ENCODE measurements around the gene MED10. TPM values are rescaled to one million over a fixed set of nuclear protein-coding genes. Genes with fewer than 3 reads are reported as not detected.
A peak's percentile ranks its signal among the peaks of the same experiment; 100 is the strongest.

Gene MED10, protein sequence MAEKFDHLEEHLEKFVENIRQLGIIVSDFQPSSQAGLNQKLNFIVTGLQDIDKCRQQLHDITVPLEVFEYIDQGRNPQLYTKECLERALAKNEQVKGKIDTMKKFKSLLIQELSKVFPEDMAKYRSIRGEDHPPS
- polyA plus RNA-seq = 31.1 to 47.1 TPM (median 38.8 TPM) in 3 replicates
- 30.5 TPM for polyA plus RNA-seq (2011; ENCODE audit: low read depth)
- polyA plus RNA-seq (2011; cell fraction: cytosol; rRNA removed) = 37.5 and 41.4 TPM in 2 replicates
- polyA plus RNA-seq (2011; cell fraction: nucleus; rRNA removed) = 43.6 and 50.2 TPM in 2 replicates
- 42.4 and 49.6 TPM in 2 replicates for polyA plus RNA-seq (2012; ENCODE audit: low replicate concordance)
- polyA minus RNA-seq = 6.8 to 11.4 TPM (median 7.1 TPM) in 3 replicates
- 16.9 TPM for polyA minus RNA-seq (2011; cell fraction: cytosol; rRNA and poly(A)+ RNA removed)
- 3.7 and 6.8 TPM in 2 replicates for polyA minus RNA-seq (2011; cell fraction: nucleus; rRNA and poly(A)+ RNA removed)

GRCh38 chr5:6377905-6378765 lies at the start of gene MED10:
TSS of gene MED10 (minus strand) at chr5:6378547. CDS start at chr5:6378483, 64 bp downstream.
- TF ChIP-seq EZH2 (IDR thresholded peaks at IDR 0.05; ENCODE audit: low read length) = no peak
- peak in 1 of 3 experiments; percentile 6 for TF ChIP-seq CTCF (optimal IDR thresholded peaks at IDR 0.05 in 1 of 3, IDR thresholded peaks at IDR 0.05 in 1 of 3, conservative IDR thresholded peaks at IDR 0.05 in 1 of 3; ENCODE audit: extremely low read depth in 1 of 3, insufficient read depth in 2 of 3, low read length in 3 of 3)
- dilution Hi-C loops (cut with MboI; ENCODE audit: extremely low pct_ligation_motif_present, low sequenced_read_pairs) = no loop called here
- DNase-seq (ENCODE audit: low read depth, low spot score) = peak; percentile 60

DNA sequence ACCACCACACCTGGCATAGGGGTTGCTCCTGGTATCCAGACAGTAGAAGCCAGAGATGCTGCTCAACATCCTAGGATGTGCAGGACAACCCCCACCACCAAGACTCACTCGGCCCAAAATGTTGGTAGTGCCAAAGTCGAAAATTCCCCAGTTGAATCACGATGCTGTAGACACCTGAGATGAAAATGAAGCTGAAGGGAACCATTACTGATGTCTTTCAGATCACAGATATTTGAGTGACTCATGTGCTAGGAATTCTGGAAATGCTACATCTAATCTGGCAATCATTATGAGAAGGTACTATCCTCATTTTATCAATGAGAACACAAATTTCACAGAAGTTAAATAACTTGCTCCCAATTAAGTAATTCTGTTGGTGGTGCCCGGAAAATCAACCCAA lies 49.3 kb upstream of the MED10 start:
- H3K27me3 ChIP-seq (ENCODE audit: control insufficient read depth, extremely low read depth, insufficient read depth, low read length) = no peaks in the 10 kb centered on the region
- dilution Hi-C loops (cut with MboI; ENCODE audit: extremely low pct_ligation_motif_present, low sequenced_read_pairs) = no loop called here

More at GRCh38 chr5:6377905-6378765, at the start of gene MED10:
- Histone ChIP-seq H2AFZ (ENCODE audit: control insufficient read depth, low read length) (peak within 1 kb of the TSS; percentile 88), H3K27ac (ENCODE audit: control insufficient read depth, insufficient read depth, low read length) (peak within 1 kb of the TSS; percentile 87), H3K9ac (ENCODE audit: control insufficient read depth, extremely low read depth, insufficient read depth, low read length) (peak within 1 kb of the TSS; percentile 92), H3K36me3 (ENCODE audit: control insufficient read depth in 2 of 2, extremely low read depth in 1 of 2, insufficient read depth in 2 of 2, low read length in 2 of 2) (peaks cover 19 to 20% of the 10 kb centered on the region in 2 experiments), H3K9me3 (ENCODE audit: control insufficient read depth, low read depth, low read length) (no peaks in the 10 kb centered on the region), H3K4me1 (ENCODE audit: control insufficient read depth, extremely low read depth, insufficient read depth, low read length) (peaks cover 8% of the 10 kb centered on the region), H3K79me2 (ENCODE audit: control insufficient read depth, insufficient read depth, low read length) (peaks cover 33% of the 10 kb centered on the region), H3K4me2 (ENCODE audit: control insufficient read depth, extremely low read depth, insufficient read depth, low read depth, low read length) (peak within 1 kb of the TSS; percentile 81), H4K20me1 (ENCODE audit: control insufficient read depth, extremely low read depth, insufficient read depth, low read length) (no peaks in the 10 kb centered on the region), H3K27me3 (ENCODE audit: control insufficient read depth, extremely low read depth, insufficient read depth, low read length) (no peaks in the 10 kb centered on the region), H3K9me1 (ENCODE audit: control insufficient read depth, extremely low read depth, insufficient read depth, low read length) (no peaks in the 10 kb centered on the region), H3K4me3 (ENCODE audit: control insufficient read depth in 2 of 3, extremely low read depth in 1 of 3, insufficient read depth in 2 of 3, low read depth in 1 of 3, low read length in 3 of 3) (peak within 1 kb of the TSS; percentile 91 to 97 (median 94))
- no peak for FAIRE-seq

More for the DNA sequence above, 49.3 kb upstream of the MED10 start:
- no peak overlapping the region for H3K4me3 ChIP-seq (ENCODE audit: control insufficient read depth in 2 of 3, extremely low read depth in 1 of 3, insufficient read depth in 2 of 3, low read depth in 1 of 3, low read length in 3 of 3)
- H3K27ac ChIP-seq (ENCODE audit: control insufficient read depth, insufficient read depth, low read length) = no peak overlapping the region
- peak; percentile 56 for FAIRE-seq
- no peaks in the 10 kb centered on the region for H3K79me2 ChIP-seq (ENCODE audit: control insufficient read depth, insufficient read depth, low read length)
- no peaks in the 10 kb centered on the region for H3K36me3 ChIP-seq (ENCODE audit: control insufficient read depth in 2 of 2, extremely low read depth in 1 of 2, insufficient read depth in 2 of 2, low read length in 2 of 2)
- H4K20me1 ChIP-seq (ENCODE audit: control insufficient read depth, extremely low read depth, insufficient read depth, low read length) = no peaks in the 10 kb centered on the region
- DNase-seq (ENCODE audit: low read depth, low spot score) = peak; percentile 44
- H3K4me1 ChIP-seq (ENCODE audit: control insufficient read depth, extremely low read depth, insufficient read depth, low read length) = peaks cover 14% of the 10 kb centered on the region
- no peaks in the 10 kb centered on the region for H3K9me1 ChIP-seq (ENCODE audit: control insufficient read depth, extremely low read depth, insufficient read depth, low read length)
- TF ChIP-seq CTCF (optimal IDR thresholded peaks at IDR 0.05 in 1 of 3, IDR thresholded peaks at IDR 0.05 in 1 of 3, conservative IDR thresholded peaks at IDR 0.05 in 1 of 3; ENCODE audit: extremely low read depth in 1 of 3, insufficient read depth in 2 of 3, low read length in 3 of 3) = no peak
- no peak for TF ChIP-seq EZH2 (IDR thresholded peaks at IDR 0.05; ENCODE audit: low read length)
- no peak overlapping the region for H2AFZ ChIP-seq (ENCODE audit: control insufficient read depth, low read length)
- H3K4me2 ChIP-seq (ENCODE audit: control insufficient read depth, extremely low read depth, insufficient read depth, low read depth, low read length) = no peak overlapping the region
- no peaks in the 10 kb centered on the region for H3K9me3 ChIP-seq (ENCODE audit: control insufficient read depth, low read depth, low read length)
- H3K9ac ChIP-seq (ENCODE audit: control insufficient read depth, extremely low read depth, insufficient read depth, low read length) = no peak overlapping the region

Data from keratinocyte (primary cell).